H1 (cell line): ENCODE data around the gene GANC. TPM values are rescaled to one million over a fixed set of nuclear protein-coding genes. Genes with fewer than 3 reads are reported as not detected.

Experiments used
- CBX8 ChIP-seq: fragments of 300-800, 300-1000 bp; sonication (generic); IDR thresholded peaks from 2 replicates; pipeline ENCODE4 v1.7.1; 2016; ENCODE audit warnings: low read depth, low read length, borderline replicate concordance
- CHD1 ChIP-seq: IDR thresholded peaks from 2 replicates; pipeline ENCODE4 v1.6.1; 2012; ENCODE audit warnings: low read depth, low read length, improper control_type of control experiment
- TCF12 ChIP-seq: IDR thresholded peaks from 2 replicates; pipeline ENCODE4 v1.6.1; 2011; ENCODE audit warnings: low read depth, mild to moderate bottlenecking, low read length
- polyA plus RNA-seq, 7 experiments: library from polyadenylated mRNA; depleted of rRNA in 3 of 7; stranded (reverse) in 5 of 7; unstranded in 2 of 7; fragments of >200 nt in 5 of 7; fragments of 200-250 nt in 2 of 7; gene quantifications; 1 replicate in 5 of 7; 2 replicates in 1 of 7; 4 replicates in 1 of 7; pipeline versions ENCODE4 v1.2.1 to v1.2.3, GENCODE V29; 2011 to 2013; ENCODE audit warnings: missing spikeins in 2 of 7, mixed read lengths in 2 of 7
- total RNA-seq: library from RNA; stranded (reverse); fragmentation: NEBNext Ultra II Directional; extraction: Animal tissue kit (Norgen Biotek cat#: 25700); gene quantifications from 2 replicates; pipeline ENCODE4 v1.2.1, GENCODE V29; 2021

The GANC gene
- total and polyA plus RNA-seq, 2 of the 8 experiments (the other 6 are each of a cell fraction or from before 2014, with no cell fraction given) = 6.8 to 14.4 TPM

GRCh38 chr15:42359249-42359648 is 86.2 kb downstream of the GANC start, which contains the start of gene CAPN3 (continued):
- TF ChIP-seq TCF12 (no peak), CBX8 (no peak), CHD1 (no peak)
